Skeletal muscle tissue (tissue), 4 donors: ENCODE measurements around the gene FAM193A. TPM values are rescaled to one million over a fixed set of nuclear protein-coding genes. Genes with fewer than 3 reads are reported as not detected.
"Not testable (repeated sequence)": the region's sequence is repeated elsewhere in the genome, so short reads cannot be mapped to it uniquely, and the experiment has no call there.

Experiments used
- H3K27ac ChIP-seq: one replicate; pipeline ENCODE4 v1.7.0; 2013; ENCODE audit warnings: mild to moderate bottlenecking, low read depth, low read length, inconsistent platforms
- H3K27me3 ChIP-seq, 3 donors: one replicate each; pipeline ENCODE4 v1.7.0; 2013; ENCODE audit warnings: low read length in 3 of 3; ENCODE audit not compliant: control insufficient read depth in 3 of 3, insufficient read depth in 3 of 3
- H3K36me3 ChIP-seq, 3 donors: one replicate each; pipeline ENCODE4 v1.7.0; 2013; ENCODE audit warnings: low read length in 3 of 3; ENCODE audit not compliant: control insufficient read depth in 3 of 3, insufficient read depth in 3 of 3
- H3K4me1 ChIP-seq, 3 donors: one replicate each; pipeline ENCODE4 v1.7.0; 2013; ENCODE audit warnings: low read length in 3 of 3, mild to moderate bottlenecking in 3 of 3; ENCODE audit not compliant: control insufficient read depth in 3 of 3, insufficient read depth in 3 of 3
- H3K4me3 ChIP-seq, 3 donors: one replicate each; pipeline ENCODE4 v1.7.0; 2013; ENCODE audit warnings: low read length in 3 of 3
- H3K9ac ChIP-seq, 3 donors: one replicate each; pipeline ENCODE4 v1.7.0; 2013; ENCODE audit warnings: low read length in 3 of 3, mild to moderate bottlenecking in 3 of 3, moderate library complexity in 2 of 3, low read depth in 1 of 3
- H3K9me3 ChIP-seq, 3 donors: one replicate each; pipeline ENCODE4 v1.7.0; 2013; ENCODE audit warnings: low read length in 3 of 3; ENCODE audit not compliant: control insufficient read depth in 3 of 3
- total RNA-seq: library from RNA; depleted of rRNA; stranded (reverse); fragments of >200 nt; gene quantifications from one replicate; pipeline ENCODE4 v1.2.3, GENCODE V29; 2014
- donor health status: Osteomylitis.

Gene FAM193A
- total RNA-seq, 1 donor from 2014 or later = 10.4 TPM

DNA sequence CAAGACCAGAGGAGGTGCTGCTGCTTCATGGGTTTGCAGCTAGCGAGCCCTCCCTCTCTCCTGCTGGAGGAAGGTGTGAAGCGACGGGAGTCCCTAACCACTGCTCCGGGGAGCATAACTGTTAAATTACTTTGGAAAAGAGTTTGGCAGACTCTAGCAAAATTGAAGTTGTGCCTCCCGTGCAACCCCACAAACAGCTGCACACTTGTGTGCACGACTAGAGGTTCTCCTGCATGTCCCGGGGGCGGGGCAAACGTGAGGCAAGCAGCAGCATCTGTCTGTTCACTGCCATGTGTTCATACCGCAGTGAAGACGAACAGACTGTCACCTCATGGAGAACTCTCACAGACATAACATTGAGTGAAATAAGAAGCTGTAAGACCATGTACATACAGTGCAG is 185.1 kb downstream of the FAM193A start:
- no peaks in the 10 kb centered on the region for H3K4me1 ChIP-seq
- H3K36me3 ChIP-seq = peaks cover 19 to 33% (median 24%) of the 10 kb centered on the region in 3 donors
- no peak overlapping the region for H3K9ac ChIP-seq
- H3K4me3 ChIP-seq = no peak overlapping the region
- no peak overlapping the region for H3K27ac ChIP-seq
- H3K9me3 ChIP-seq = no peaks in the 10 kb centered on the region
- H3K27me3 ChIP-seq = no peaks in the 10 kb centered on the region

- Histone ChIP-seq H3K36me3 (peaks cover 17 to 29% (median 21%) of the 10 kb centered on the region in 3 donors), H3K4me3 (no peak overlapping the region), H3K4me1 (no peaks in the 10 kb centered on the region), H3K27me3 (no peaks in the 10 kb centered on the region), H3K9me3 (no peaks in the 10 kb centered on the region), H3K27ac (no peak overlapping the region), H3K9ac (no peak overlapping the region)
These were observed 185.6 kb downstream of the FAM193A start for GRCh38 chr4:2722033-2722432.

DNA sequence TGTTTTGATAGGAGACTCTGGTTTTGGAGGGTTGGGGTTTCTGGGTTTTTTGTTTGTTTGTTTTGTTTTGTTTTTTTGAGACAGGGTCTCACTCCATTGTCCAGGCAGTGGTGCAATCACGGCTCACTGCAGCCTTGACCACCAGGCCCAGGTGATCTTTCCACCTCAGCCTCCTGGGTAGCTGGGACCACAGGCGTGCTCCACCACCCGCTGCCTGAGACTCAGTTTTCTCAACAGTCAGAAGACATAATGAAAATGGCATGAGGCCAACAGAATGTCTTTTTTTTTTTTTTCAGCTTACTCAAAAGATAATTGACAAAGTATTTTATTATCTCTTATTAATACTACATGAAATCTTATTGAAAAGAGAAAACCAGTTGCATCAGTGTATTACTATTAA is 187.3 kb downstream of the FAM193A start:
- Histone ChIP-seq H3K36me3 (peaks cover 17 to 27% (median 21%) of the 10 kb centered on the region in 3 donors), H3K27me3 (no peaks in the 10 kb centered on the region)

DNA sequence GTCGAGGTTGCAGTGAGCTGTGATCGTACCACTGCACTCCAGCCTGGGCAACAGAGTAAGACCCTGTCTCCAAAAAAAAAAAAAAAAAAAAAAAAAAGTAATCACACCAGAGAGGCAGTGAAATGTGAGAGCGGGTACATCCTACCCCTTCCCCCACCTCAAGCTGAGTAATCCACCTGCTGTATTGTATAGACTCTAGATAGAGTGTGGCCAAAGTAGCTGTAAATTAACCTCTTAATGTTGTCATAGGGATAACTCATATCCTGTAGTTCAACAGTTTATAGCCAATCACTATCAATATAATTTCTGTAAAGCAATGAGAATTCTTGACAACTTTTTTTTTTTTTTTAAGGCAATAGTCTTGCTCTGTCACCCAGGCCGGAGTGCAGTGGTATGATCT is 188.9 kb downstream of the FAM193A start:
- no peak overlapping the region for H3K27ac ChIP-seq
- H3K27me3 ChIP-seq = no peaks in the 10 kb centered on the region
- H3K36me3 ChIP-seq = peaks cover 18 to 29% (median 20%) of the 10 kb centered on the region in 3 donors
- no peak overlapping the region for H3K9ac ChIP-seq
- no peaks in the 10 kb centered on the region for H3K9me3 ChIP-seq
- H3K4me1 ChIP-seq = peaks cover 0 to 3% (median 0%) of the 10 kb centered on the region in 3 donors
- H3K4me3 ChIP-seq = no peak overlapping the region

More for the DNA sequence above, 187.3 kb downstream of the FAM193A start:
- Histone ChIP-seq H3K9ac (no peak overlapping the region), H3K27ac (no peak overlapping the region), H3K9me3 (no peaks in the 10 kb centered on the region), H3K4me3 (no peak overlapping the region), H3K4me1 (no peaks in the 10 kb centered on the region)

- H3K9ac ChIP-seq, H3K27ac ChIP-seq, H3K4me3 ChIP-seq, H3K4me1 ChIP-seq, H3K9me3 ChIP-seq, H3K27me3 ChIP-seq: not testable (repeated sequence)
- H3K36me3 ChIP-seq = peaks cover 14 to 21% (median 15%) of the 10 kb centered on the region in 3 donors
These were observed 190.4 kb downstream of the FAM193A start for GRCh38 chr4:2726881-2727280.

- Histone ChIP-seq H3K4me3 (no peak overlapping the region), H3K4me1 (peaks cover 0 to 3% (median 0%) of the 10 kb centered on the region in 3 donors), H3K27ac (no peak overlapping the region), H3K36me3 (peaks cover 20 to 28% (median 21%) of the 10 kb centered on the region in 3 donors), H3K27me3 (no peaks in the 10 kb centered on the region), H3K9me3 (no peaks in the 10 kb centered on the region), H3K9ac (peak overlapping the region in 1 of 3 donors; percentile 33)
These were observed 191.8 kb downstream of the FAM193A start for GRCh38 chr4:2728221-2728620.

- H3K4me3 ChIP-seq = no peak overlapping the region
- no peaks in the 10 kb centered on the region for H3K9me3 ChIP-seq
- H3K27ac ChIP-seq = no peak overlapping the region
- H3K27me3 ChIP-seq = no peaks in the 10 kb centered on the region
- H3K9ac ChIP-seq = no peak overlapping the region
- H3K36me3 ChIP-seq = peaks cover 24 to 35% (median 25%) of the 10 kb centered on the region in 3 donors
- peaks cover 0 to 3% (median 0%) of the 10 kb centered on the region in 3 donors for H3K4me1 ChIP-seq
These were observed 192.5 kb downstream of the FAM193A start for GRCh38 chr4:2728806-2729532.

DNA sequence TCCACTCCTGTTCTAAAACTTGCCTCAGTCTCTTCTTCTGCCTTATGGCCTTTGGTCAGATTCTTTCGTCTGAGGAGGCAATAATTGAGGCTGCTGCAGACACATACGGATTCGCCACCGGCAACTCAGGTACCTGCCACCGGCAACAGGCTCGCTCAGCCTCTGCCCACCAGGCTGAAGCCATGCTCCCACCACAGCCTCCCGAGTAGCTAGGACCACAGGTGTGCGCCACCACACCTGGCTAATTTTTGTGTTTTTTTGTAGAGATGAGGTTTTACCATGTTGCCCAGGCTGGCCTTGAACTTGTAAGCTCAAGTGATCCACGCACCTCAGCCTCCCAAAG is 193.1 kb downstream of the FAM193A start:
- Histone ChIP-seq H3K9ac (no peak overlapping the region), H3K27ac (no peak overlapping the region), H3K36me3 (peaks cover 24 to 35% (median 25%) of the 10 kb centered on the region in 3 donors)

DNA sequence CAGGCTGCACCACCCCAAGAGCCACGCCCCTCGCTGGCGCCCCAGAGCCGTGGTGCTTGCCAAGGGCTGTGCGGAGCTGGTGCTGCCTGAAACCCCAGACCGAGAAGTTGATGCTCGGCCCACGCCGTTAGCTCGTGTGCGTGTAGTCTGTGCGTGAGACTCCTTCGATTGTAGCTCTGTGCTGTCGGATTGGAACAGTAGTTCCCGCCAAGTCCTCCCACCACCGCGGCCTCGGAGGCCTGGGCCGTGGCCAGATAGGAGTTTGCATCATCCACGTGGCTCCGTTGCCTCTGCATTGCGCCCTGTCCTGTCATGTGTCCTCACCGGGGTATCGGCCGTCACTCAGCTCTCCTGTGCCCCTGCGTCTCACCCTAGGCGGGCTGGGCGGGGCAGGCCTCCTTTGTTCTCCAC is 195.5 kb downstream of the FAM193A start:
- no peaks in the 10 kb centered on the region for H3K27me3 ChIP-seq
- no peak overlapping the region for H3K9ac ChIP-seq
- H3K4me1 ChIP-seq = peaks cover 0 to 3% (median 0%) of the 10 kb centered on the region in 3 donors
- no peak overlapping the region for H3K4me3 ChIP-seq
- no peak overlapping the region for H3K27ac ChIP-seq
- H3K36me3 ChIP-seq = peaks cover 24 to 35% (median 25%) of the 10 kb centered on the region in 3 donors
- no peaks in the 10 kb centered on the region for H3K9me3 ChIP-seq

More for the DNA sequence above, 193.1 kb downstream of the FAM193A start:
- no peaks in the 10 kb centered on the region for H3K9me3 ChIP-seq
- no peaks in the 10 kb centered on the region for H3K27me3 ChIP-seq
- H3K4me3 ChIP-seq = no peak overlapping the region
- H3K4me1 ChIP-seq = peaks cover 0 to 3% (median 0%) of the 10 kb centered on the region in 3 donors

DNA sequence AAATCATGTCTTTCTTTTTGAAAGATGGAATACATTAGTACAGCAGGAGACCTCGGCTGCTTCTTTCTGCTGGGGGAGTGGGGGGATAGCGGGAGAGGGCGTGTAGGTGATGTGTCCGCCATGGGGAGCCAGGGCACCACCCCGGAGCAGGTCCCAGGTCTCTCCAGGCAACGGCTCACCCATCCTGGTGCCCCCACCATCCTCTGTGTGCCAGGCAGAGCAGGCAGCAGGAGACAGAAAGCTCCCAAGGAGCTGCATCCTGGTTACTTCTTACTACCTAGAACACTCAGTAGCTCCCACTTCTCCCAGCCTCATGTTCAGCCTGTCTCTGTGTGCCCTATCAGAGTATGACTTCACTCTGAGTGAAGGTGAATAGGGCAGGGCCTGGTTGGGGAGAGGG is 196.1 kb downstream of the FAM193A start:
- Histone ChIP-seq H3K9me3 (no peaks in the 10 kb centered on the region), H3K4me3 (no peak overlapping the region), H3K4me1 (peaks cover 0 to 3% (median 0%) of the 10 kb centered on the region in 3 donors), H3K27me3 (no peaks in the 10 kb centered on the region), H3K9ac (no peak overlapping the region), H3K27ac (no peak overlapping the region), H3K36me3 (peaks cover 24 to 35% (median 25%) of the 10 kb centered on the region in 3 donors)
